K562 (cell line): ENCODE results near the gene IL12RB2. TPM values are rescaled to one million over a fixed set of nuclear protein-coding genes. Genes with fewer than 3 reads are reported as not detected.

Experiments
- ARNT ChIP-seq, 2 experiments: fragments of 450-650 bp; IDR thresholded peaks; 2 replicates each; pipeline ENCODE4 v1.6.1; 2016; ENCODE audit warnings: mild to moderate bottlenecking in 1 of 2
- BRCA1 ChIP-seq, 2 experiments: fragments of 450-650 bp in 1 of 2; sonication (generic) in 1 of 2; formaldehyde crosslinking in 1 of 2; IDR thresholded peaks; 2 replicates each; pipeline versions ENCODE4 v1.5.0 to v1.6.1; 2017 to 2020; ENCODE audit warnings: mild to moderate bottlenecking in 1 of 2, missing genetic modification reagents in 1 of 2
- CEBPG ChIP-seq, 3 experiments: fragments of 200-800 bp in 1 of 3; sonication (Bioruptor generic) in 1 of 3; sonication (generic) in 1 of 3; formaldehyde crosslinking in 1 of 3; IDR thresholded peaks in 2 of 3; conservative IDR thresholded peaks in 1 of 3; 2 replicates each; pipeline versions ENCODE4 v1.6.1 to v1.8.0; 2016 to 2022; ENCODE audit warnings: missing compliant biosample characterization in 2 of 3, missing genetic modification characterization in 2 of 3, mild to moderate bottlenecking in 1 of 3, missing genetic modification reagents in 1 of 3
- CHAMP1 ChIP-seq: fragments of 450-650 bp; IDR thresholded peaks from 2 replicates; pipeline ENCODE4 v1.6.1; 2016; ENCODE audit warnings: mild to moderate bottlenecking
- CTCF ChIP-seq, 3 experiments: IDR thresholded peaks in 2 of 3; conservative IDR thresholded peaks in 1 of 3; 2 replicates each; pipeline ENCODE4 v1.5.1; 2011 to 2012; ENCODE audit warnings: low read length in 3 of 3, mild to moderate bottlenecking in 3 of 3, control low read depth in 2 of 3, improper control_type of control experiment in 1 of 3, inconsistent platforms in 1 of 3, low read depth in 1 of 3, mixed read lengths in 1 of 3, moderate library complexity in 1 of 3; ENCODE audit not compliant: insufficient read depth in 2 of 3
- ELF4 ChIP-seq: fragments of 450-650 bp; formaldehyde crosslinking; IDR thresholded peaks from 2 replicates; pipeline ENCODE4 v1.4.0; 2022; ENCODE audit warnings: missing genetic modification characterization
- HDAC1 ChIP-seq, 2 experiments: fragments of 450-650 bp; IDR thresholded peaks; 2 replicates each; pipeline ENCODE4 v1.6.1; 2016 to 2017; ENCODE audit warnings: inconsistent platforms in 1 of 2, mild to moderate bottlenecking in 1 of 2, moderate library complexity in 1 of 2
- HDAC2 ChIP-seq: fragments of 450-650 bp; IDR thresholded peaks from 2 replicates; pipeline ENCODE4 v1.6.1; 2016; ENCODE audit warnings: mild to moderate bottlenecking
- LCOR ChIP-seq: sonication (generic); formaldehyde crosslinking; IDR thresholded peaks from 2 replicates; pipeline ENCODE4 v1.8.0; 2022; ENCODE audit warnings: mild to moderate bottlenecking, missing genetic modification reagents
- MCM5 ChIP-seq: fragments of 450-650 bp; IDR thresholded peaks from 2 replicates; pipeline ENCODE4 v1.6.1; 2016; ENCODE audit warnings: low read depth
- MEIS2 ChIP-seq: fragments of 450-650 bp; IDR thresholded peaks from 2 replicates; pipeline ENCODE4 v1.6.1; 2014; ENCODE audit warnings: mild to moderate bottlenecking; ENCODE audit not compliant: partially characterized antibody
- SMARCA4 ChIP-seq: fragments of 450-650 bp; IDR thresholded peaks from 2 replicates; pipeline ENCODE4 v1.6.1; 2016
- SREBF1 ChIP-seq: fragments of 150-350 bp; IDR thresholded peaks from 2 replicates; pipeline ENCODE4 v1.6.1; 2014; ENCODE audit warnings: antibody characterized with exemption, low read depth, low read length, borderline replicate concordance
- TBP ChIP-seq: optimal IDR thresholded peaks from 2 replicates; pipeline ENCODE3; 2011; ENCODE audit warnings: low read depth, low read length, improper control_type of control experiment
- TFAM ChIP-seq: fragments of 250-450 bp; sonication (Bioruptor Pico); conservative IDR thresholded peaks from 2 replicates; pipeline ENCODE4 v1.5.0; 2021; ENCODE audit warnings: mild to moderate bottlenecking, moderate library complexity
- THRB ChIP-seq: fragments of 450-650 bp; formaldehyde crosslinking; conservative IDR thresholded peaks from 2 replicates; pipeline ENCODE4 v1.4.0; 2022; ENCODE audit warnings: mild to moderate bottlenecking, missing genetic modification characterization
- ZBTB12 ChIP-seq: fragments of 250-450 bp; sonication (Bioruptor Pico); IDR thresholded peaks from 2 replicates; pipeline ENCODE4 v1.4.0; 2020
- ZNF511 ChIP-seq: sonication (generic); formaldehyde crosslinking; IDR thresholded peaks from 2 replicates; pipeline ENCODE4 v1.8.0; 2022; ENCODE audit warnings: mild to moderate bottlenecking, missing genetic modification reagents
- ZNF707 ChIP-seq: fragments of 250-450 bp; sonication (Bioruptor Pico); conservative IDR thresholded peaks from 2 replicates; pipeline ENCODE4 v1.8.0; 2022; ENCODE audit warnings: inconsistent platforms, mild to moderate bottlenecking, moderate library complexity
- ZNF76 ChIP-seq: fragments of 250-450 bp; sonication (Bioruptor Pico); IDR thresholded peaks from 2 replicates; pipeline ENCODE4 v1.4.0; 2020; ENCODE audit warnings: mild to moderate bottlenecking, moderate library complexity, borderline replicate concordance
- polyA plus RNA-seq, 8 experiments: library from polyadenylated mRNA; depleted of rRNA in 4 of 8; stranded (reverse) in 5 of 8; unstranded in 3 of 8; fragments of >200 nt; fragmentation: Nextera tagmentation in 2 of 8; fragmentation: Illumina TruSeq in 1 of 8; extraction: Ambion mirVana in 2 of 8; extraction: Trizol in 1 of 8; gene quantifications; 2 replicates each; pipeline versions ENCODE4 v1.2.1 to v1.2.3, GENCODE V29; 2011 to 2014; ENCODE audit warnings: inconsistent platforms in 1 of 8, missing spikeins in 1 of 8
- total RNA-seq, 7 experiments: library from RNA; depleted of rRNA in 6 of 7; stranded (reverse); fragments of >200 nt in 6 of 7; fragmentation: Illumina TruSeq in 2 of 7; extraction: Trizol in 2 of 7; gene quantifications; 2 replicates each; pipeline versions ENCODE4 v1.2.1 to v1.2.3, GENCODE V29; 2011 to 2021; ENCODE audit warnings: low replicate concordance in 1 of 7

The IL12RB2 gene
- total and polyA plus RNA-seq, 9 of the 15 experiments (the other 6 are each of a cell fraction or from before 2014, with no cell fraction given), result 0.39 to 3.3 (median 1.9) TPM

GRCh38 chr1:67431869-67432578, 124.4 kb downstream of the IL12RB2 start (continued):
- peak in 1 of 2 experiments; percentile 75; a peak in 2 of 4 replicates for TF ChIP-seq HDAC1 (IDR thresholded peaks at IDR 0.05)
- no peak for TF ChIP-seq CEBPG (CRISPR knock-in tag; IDR thresholded peaks at IDR 0.05)
- TF ChIP-seq CEBPG (tag; conservative IDR thresholded peaks at IDR 0.05 in 1 of 2, IDR thresholded peaks at IDR 0.05 in 1 of 2), result no peak; a peak in 1 of 4 replicates
- no peak for TF ChIP-seq SREBF1
- TF ChIP-seq MCM5, result no peak
- peak; percentile 2 for TF ChIP-seq MEIS2
- peak in 1 of 2 experiments; percentile 31; a peak in 1 of 4 replicates for TF ChIP-seq ARNT (IDR thresholded peaks at IDR 0.05)
- no peak for TF ChIP-seq ZNF707 (CRISPR knock-in tag)
- TF ChIP-seq SMARCA4, result peak; percentile 43; the same call in 1 of the 2 replicates
- peak; percentile 76 for TF ChIP-seq HDAC2
- TF ChIP-seq THRB (CRISPR knock-in tag), result no peak
- no peak for TF ChIP-seq BRCA1 (IDR thresholded peaks at IDR 0.05)
- no peak for TF ChIP-seq BRCA1 (CRISPR knock-in tag; IDR thresholded peaks at IDR 0.05)
- peak; percentile 12 for TF ChIP-seq TBP
- no peak for TF ChIP-seq ELF4
- TF ChIP-seq TFAM (CRISPR knock-in tag), result no peak
- TF ChIP-seq CTCF (IDR thresholded peaks at IDR 0.05 in 2 of 3, conservative IDR thresholded peaks at IDR 0.05 in 1 of 3; ENCODE audit: insufficient read depth in 2 of 3, low read depth in 1 of 3, low read length in 3 of 3), result no peak
- no peak for TF ChIP-seq ZBTB12 (CRISPR knock-in tag)
- TF ChIP-seq CHAMP1, result no peak
- no peak for TF ChIP-seq LCOR
- TF ChIP-seq ZNF511 (CRISPR knock-in tag), result no peak
- TF ChIP-seq ZNF76, result no peak
